Prostate gland (tissue), 2 donors: ENCODE measurements around the gene MGLL. TPM values are rescaled to one million over a fixed set of nuclear protein-coding genes. Genes with fewer than 3 reads are reported as not detected.

Experiments used
- DNase-seq: peaks from one replicate; pipeline ENCODE4 v3.0.0-alpha.2; 2019; ENCODE audit warnings: low spot score
- H3K27ac ChIP-seq, 2 donors: fragments of 200-600 bp; sonication (generic); 2 replicates each; pipeline ENCODE4 v1.5.1; 2017 to 2019
- H3K27me3 ChIP-seq: fragments of 200-600 bp; sonication (generic); replicated peaks from 2 replicates; pipeline ENCODE4 v1.5.1; 2019; ENCODE audit not compliant: insufficient read depth
- H3K36me3 ChIP-seq, 2 donors: fragments of 200-600 bp; sonication (generic); 1 replicate in 1 of 2; 2 replicates in 1 of 2; pipeline versions ENCODE4 v1.5.1 to v1.8.1; 2017 to 2019
- H3K4me1 ChIP-seq: fragments of 200-600 bp; sonication (generic); replicated peaks from 2 replicates; pipeline ENCODE4 v1.5.1; 2019
- H3K4me3 ChIP-seq, 2 donors: fragments of 200-600 bp; sonication (generic); 2 replicates each; pipeline ENCODE4 v1.5.1; 2017 to 2019
- H3K9me3 ChIP-seq: fragments of 200-600 bp; sonication (generic); 2 replicates; pipeline ENCODE4 v1.5.1; 2017
- POLR2A ChIP-seq: fragments of 450-650 bp; IDR thresholded peaks from one replicate; pipeline ENCODE4 v1.6.1; 2016; ENCODE audit warnings: antibody characterized with exemption, mild to moderate bottlenecking
- POLR2AphosphoS5 ChIP-seq: sonication (generic); formaldehyde crosslinking; IDR thresholded peaks from one replicate; pipeline ENCODE4 v1.6.1; 2017; ENCODE audit warnings: antibody characterized with exemption
- WGBS: methylation state at CpG from one replicate; pipeline ENCODE4 v1.1.5; 2018; 5-methylcytosine and 5-hydroxymethylcytosine counted together
- intact Hi-C: fragments of 100-400 bp; cut with DNase I; formaldehyde crosslinking; loops from one replicate; pipeline ENCODE4 v1.14.2; 2022
- total RNA-seq, 2 donors: library from RNA; depleted of rRNA; stranded (reverse); fragments of >200 nt; gene quantifications; one replicate each; pipeline ENCODE4 v1.1.0, GENCODE V29; 2016
- TF ChIP-seq, protein P1 (sequence below), 4 experiments: fragments of 200-600 bp in 2 of 4; fragments of 450-650 bp in 2 of 4; sonication (generic) in 2 of 4; IDR thresholded peaks; 1 replicate in 3 of 4; 2 replicates in 1 of 4; pipeline ENCODE4 v1.5.1; 2016 to 2019; ENCODE audit warnings: antibody characterized with exemption in 4 of 4, mild to moderate bottlenecking in 2 of 4, moderate library complexity in 2 of 4

The MGLL gene
- total RNA-seq, 2 donors from 2014 or later: 20.0 to 31.8 TPM

DNA sequence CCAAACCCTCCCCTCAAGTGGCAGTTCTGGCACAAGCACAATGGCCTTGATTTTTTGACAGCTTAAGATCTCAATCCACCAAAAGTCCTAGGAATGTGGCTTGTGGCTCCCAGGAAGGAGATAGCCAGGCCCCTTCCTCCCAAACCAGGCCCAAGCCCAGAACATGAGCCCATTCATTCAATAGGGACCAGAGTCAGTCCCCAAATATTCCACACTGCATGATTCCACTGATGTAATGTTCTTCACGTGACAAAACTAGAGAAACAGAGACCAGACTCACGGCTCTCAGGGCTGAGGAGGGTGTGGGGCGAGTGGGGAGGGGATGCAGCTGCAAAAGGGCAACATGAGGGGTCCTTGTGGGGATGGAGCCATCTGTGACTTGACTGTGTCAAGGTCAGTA, 124.0 kb downstream of the MGLL start:
- Histone ChIP-seq H3K4me1 (peaks cover 13% of the 10 kb centered on the region), H3K36me3 (no peaks in the 10 kb centered on the region), H3K27me3 (no peaks in the 10 kb centered on the region), H3K27ac (peak overlapping the region; percentile 74 to 82), H3K4me3 (no peak overlapping the region), H3K9me3 (no peaks in the 10 kb centered on the region)
- intact Hi-C loops: loop anchor here (5.0 kb wide), 1 partner anchor 39 kb away; no protein-coding TSS in a partner anchor
- TF ChIP-seq, protein P1, sequence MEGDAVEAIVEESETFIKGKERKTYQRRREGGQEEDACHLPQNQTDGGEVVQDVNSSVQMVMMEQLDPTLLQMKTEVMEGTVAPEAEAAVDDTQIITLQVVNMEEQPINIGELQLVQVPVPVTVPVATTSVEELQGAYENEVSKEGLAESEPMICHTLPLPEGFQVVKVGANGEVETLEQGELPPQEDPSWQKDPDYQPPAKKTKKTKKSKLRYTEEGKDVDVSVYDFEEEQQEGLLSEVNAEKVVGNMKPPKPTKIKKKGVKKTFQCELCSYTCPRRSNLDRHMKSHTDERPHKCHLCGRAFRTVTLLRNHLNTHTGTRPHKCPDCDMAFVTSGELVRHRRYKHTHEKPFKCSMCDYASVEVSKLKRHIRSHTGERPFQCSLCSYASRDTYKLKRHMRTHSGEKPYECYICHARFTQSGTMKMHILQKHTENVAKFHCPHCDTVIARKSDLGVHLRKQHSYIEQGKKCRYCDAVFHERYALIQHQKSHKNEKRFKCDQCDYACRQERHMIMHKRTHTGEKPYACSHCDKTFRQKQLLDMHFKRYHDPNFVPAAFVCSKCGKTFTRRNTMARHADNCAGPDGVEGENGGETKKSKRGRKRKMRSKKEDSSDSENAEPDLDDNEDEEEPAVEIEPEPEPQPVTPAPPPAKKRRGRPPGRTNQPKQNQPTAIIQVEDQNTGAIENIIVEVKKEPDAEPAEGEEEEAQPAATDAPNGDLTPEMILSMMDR (IDR thresholded peaks at IDR 0.05): no peak
- TF ChIP-seq POLR2AphosphoS5 (no peak), POLR2A (no peak)
- DNase-seq: no peak
- 76% methylated on average over 3 of the region's 3 CpGs for WGBS

DNA sequence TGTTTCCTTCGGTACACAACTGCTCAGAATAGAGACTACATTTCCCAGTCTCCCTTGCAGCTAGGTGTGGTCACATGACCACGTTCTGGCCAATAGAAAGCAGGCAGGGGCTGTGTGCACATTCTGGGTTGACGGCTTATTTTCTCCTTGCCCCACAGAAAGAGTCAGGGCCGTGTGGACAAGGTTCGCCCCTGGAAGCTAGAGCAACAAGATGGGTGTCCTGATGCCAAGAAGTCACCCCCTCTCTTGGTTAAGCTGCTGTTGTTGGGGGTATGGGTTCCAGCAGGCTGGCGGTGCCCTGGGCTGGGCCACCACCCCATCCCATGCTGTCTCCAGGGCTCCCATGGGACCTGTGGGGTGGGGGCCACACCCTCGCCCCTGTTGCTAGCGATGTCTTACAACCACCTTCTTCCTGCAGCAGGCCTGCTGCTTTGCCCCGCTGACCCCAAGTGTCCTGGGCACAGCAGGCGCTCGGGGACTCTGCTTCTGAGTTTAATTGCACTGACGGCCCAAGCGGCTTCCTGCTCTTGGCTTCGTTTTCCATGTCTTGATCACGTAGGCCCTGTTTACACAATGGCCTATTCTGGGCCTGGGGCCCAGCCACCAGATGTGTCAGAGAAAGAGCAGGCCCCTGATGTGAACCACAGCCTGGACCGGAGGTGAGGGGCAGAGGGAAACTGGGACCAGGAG, 124.6 kb downstream of the MGLL start:
- Histone ChIP-seq H3K36me3 (no peaks in the 10 kb centered on the region), H3K27ac (peak overlapping the region; percentile 74 to 82), H3K27me3 (no peaks in the 10 kb centered on the region), H3K4me3 (no peak overlapping the region), H3K9me3 (no peaks in the 10 kb centered on the region), H3K4me1 (peaks cover 13% of the 10 kb centered on the region)
- no peak for TF ChIP-seq POLR2A
- peak; percentile 70 for TF ChIP-seq POLR2AphosphoS5
- TF ChIP-seq, protein P1 (IDR thresholded peaks at IDR 0.05): no peak
- intact Hi-C loops: loop anchor here (2.0 to 5.0 kb wide), 2 partner anchors 40 to 125 kb away; partner anchors contain the start of gene MGLL
- DNase-seq: peak; percentile 59
- 20% methylated on average over 16 of the region's 16 CpGs for WGBS

DNA sequence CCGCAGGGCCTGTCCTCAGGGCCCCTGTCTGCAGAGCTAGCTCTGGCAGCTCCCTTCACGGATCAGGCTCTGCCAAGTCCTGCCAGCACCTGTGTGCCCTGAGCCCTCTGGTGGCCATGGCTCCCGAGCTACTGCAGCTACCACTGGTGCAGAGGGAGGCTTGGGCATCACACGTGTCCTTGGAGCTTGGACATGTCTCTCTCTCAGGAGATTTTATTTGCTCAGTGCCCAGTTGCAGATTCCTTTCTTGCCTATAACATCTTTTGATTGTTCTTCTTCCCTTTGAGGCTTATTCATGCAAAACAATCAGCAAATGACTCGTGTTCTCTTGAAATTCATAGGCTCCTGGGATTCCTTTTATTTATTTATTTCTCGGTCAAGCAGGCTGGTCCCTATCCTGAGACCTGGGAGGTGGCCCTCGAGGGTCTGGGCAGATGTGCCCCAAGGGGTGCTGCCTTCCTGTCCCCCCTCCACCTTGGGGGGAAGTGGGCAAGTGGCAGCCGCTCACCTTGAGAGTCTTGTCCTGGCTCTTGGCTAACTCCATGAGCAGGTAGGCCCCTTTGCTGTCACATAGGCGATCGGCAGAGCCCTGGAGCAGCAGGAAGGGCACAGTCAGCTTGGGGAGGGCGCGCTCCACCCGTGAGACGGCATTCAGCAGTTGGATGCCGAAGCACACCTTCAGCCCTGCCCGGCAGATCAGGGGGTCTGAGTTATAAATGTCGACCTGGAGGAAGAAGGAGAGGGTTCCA, 127.7 kb downstream of the MGLL start:
- Histone ChIP-seq H3K4me3 (no peak overlapping the region), H3K9me3 (no peaks in the 10 kb centered on the region), H3K27me3 (no peaks in the 10 kb centered on the region), H3K4me1 (peaks cover 17% of the 10 kb centered on the region), H3K36me3 (no peaks in the 10 kb centered on the region), H3K27ac (no peak overlapping the region)
- TF ChIP-seq POLR2AphosphoS5: peak; percentile 65
- TF ChIP-seq, protein P1 (IDR thresholded peaks at IDR 0.05): peak in 3 of 4 experiments; percentile 51 to 72 (median 68)
- no peak for TF ChIP-seq POLR2A
- DNase-seq: peak; percentile 82
- intact Hi-C loops: loop anchor here (5.0 kb wide), 2 partner anchors 42 to 43 kb away; no protein-coding TSS in a partner anchor
- 66% methylated on average over 17 of the region's 17 CpGs for WGBS

DNA sequence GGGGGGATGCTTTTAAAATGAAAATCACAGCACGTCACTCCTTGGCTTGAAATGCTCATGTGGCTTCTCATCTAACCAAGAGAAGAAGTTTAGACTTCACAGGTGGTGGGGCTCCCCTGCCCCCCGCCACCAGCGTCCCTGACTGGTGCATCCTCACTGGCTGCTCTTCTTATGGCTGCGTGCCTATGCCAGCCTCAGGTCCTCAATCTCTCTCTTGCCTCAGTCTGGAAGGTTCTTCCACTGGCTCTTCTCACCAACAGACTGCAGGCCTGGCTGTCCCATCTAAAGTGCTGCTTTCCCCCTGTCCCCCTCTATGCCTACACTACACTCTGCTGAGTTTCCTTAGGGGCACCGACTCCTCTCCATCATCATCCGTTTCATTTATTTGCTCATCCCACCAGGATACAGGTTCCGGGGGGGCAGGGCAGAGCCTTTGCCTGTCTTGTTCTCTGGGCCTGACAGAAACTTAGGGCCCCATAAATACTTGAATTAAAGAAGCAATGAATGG, 128.9 kb downstream of the MGLL start:
- no peak for DNase-seq
- Histone ChIP-seq H3K27ac (no peak overlapping the region), H3K4me1 (peaks cover 17% of the 10 kb centered on the region), H3K27me3 (no peaks in the 10 kb centered on the region), H3K36me3 (no peaks in the 10 kb centered on the region), H3K4me3 (no peak overlapping the region), H3K9me3 (no peaks in the 10 kb centered on the region)
- intact Hi-C loops: loop anchor here (5.0 kb wide), 1 partner anchor 41 kb away; no protein-coding TSS in a partner anchor
- WGBS: 81% methylated on average over 7 of the region's 7 CpGs
- TF ChIP-seq, protein P1 (IDR thresholded peaks at IDR 0.05): no peak
- TF ChIP-seq POLR2A: no peak
- TF ChIP-seq POLR2AphosphoS5: no peak
